Measurements from ENCODE around the gene ABCA8.
A peak's percentile ranks its signal among the peaks of the same experiment; 100 is the strongest.
"Not testable (repeated sequence)": the region's sequence is repeated elsewhere in the genome, so short reads cannot be mapped to it uniquely, and the experiment has no call there.

Gene ABCA8

GRCh38 chr17:68955181-68955841 is at the start of gene ABCA8:
Gene ABCA8, minus strand, starts transcription at chr17:68955392. Its CDS starts 13,358 bp downstream, at chr17:68942034.
- DNase-seq (ENCODE audit: low read depth) = peak; percentile 57

- not testable (repeated sequence) for DNase-seq (ENCODE audit: low read depth)
Measured at GRCh38 chr17:69004759-69005158, 49.6 kb upstream of the ABCA8 start.

- not testable (repeated sequence) for DNase-seq (ENCODE audit: low read depth)
Measured at GRCh38 chr17:68999743-69000142, 44.6 kb upstream of the ABCA8 start.

GRCh38 chr17:68993112-68993511 is 37.9 kb upstream of the ABCA8 start:
- no peak for DNase-seq (ENCODE audit: low read depth)

GRCh38 chr17:68987966-68988365 is 32.8 kb upstream of the ABCA8 start:
- no peak for DNase-seq (ENCODE audit: low read depth)

- peak; percentile 46 for DNase-seq (ENCODE audit: low read depth)
Measured at GRCh38 chr17:68981288-68981687, 26.1 kb upstream of the ABCA8 start.

GRCh38 chr17:68973098-68973846 is 18.1 kb upstream of the ABCA8 start:
- no peak for DNase-seq (ENCODE audit: low read depth)

GRCh38 chr17:68972119-68972704 is 17.0 kb upstream of the ABCA8 start:
- peak; percentile 18 for DNase-seq (ENCODE audit: low read depth)

- DNase-seq (ENCODE audit: low read depth) = no peak
Measured at GRCh38 chr17:68969101-68969500, 13.9 kb upstream of the ABCA8 start.

GRCh38 chr17:68963958-68964357 is 8.8 kb upstream of the ABCA8 start:
- no peak for DNase-seq (ENCODE audit: low read depth)

- DNase-seq (ENCODE audit: low read depth) = no peak
Measured at GRCh38 chr17:68961214-68961882, 6.2 kb upstream of the ABCA8 start.

GRCh38 chr17:68959117-68959516 is 3.9 kb upstream of the ABCA8 start:
- DNase-seq (ENCODE audit: low read depth) = not testable (repeated sequence)

GRCh38 chr17:68957944-68958343 is 2.8 kb upstream of the ABCA8 start:
- DNase-seq (ENCODE audit: low read depth) = no peak

GRCh38 chr17:68954146-68954896 is 871 bp downstream of the ABCA8 start:
- no peak for DNase-seq (ENCODE audit: low read depth)

- no peak for DNase-seq (ENCODE audit: low read depth)
Measured at GRCh38 chr17:68953340-68953997, 1.7 kb downstream of the ABCA8 start.

GRCh38 chr17:68950725-68951124 is 4.5 kb downstream of the ABCA8 start:
- DNase-seq (ENCODE audit: low read depth) = no peak

GRCh38 chr17:68947868-68948267 is 7.3 kb downstream of the ABCA8 start:
- DNase-seq (ENCODE audit: low read depth) = not testable (repeated sequence)

GRCh38 chr17:68944435-68945035 is 10.7 kb downstream of the ABCA8 start:
- DNase-seq (ENCODE audit: low read depth) = no peak

GRCh38 chr17:68943812-68944182 is 11.4 kb downstream of the ABCA8 start:
- not testable (repeated sequence) for DNase-seq (ENCODE audit: low read depth)

- no peak for DNase-seq (ENCODE audit: low read depth)
Measured at GRCh38 chr17:68943123-68943811, 11.9 kb downstream of the ABCA8 start.

All from fibroblast of the conjunctiva (primary cell).